A549 (cell line): ENCODE data around the gene ELAVL1. TPM values are rescaled to one million over a fixed set of nuclear protein-coding genes. Genes with fewer than 3 reads are reported as not detected.

Experiments used
- ATAC-seq, 2 experiments: fragments of 200-7000 bp in 1 of 2; fragments of >200 bp in 1 of 2; cut with Nextera tagmentation in 1 of 2; cut with Tn5 transposase in 1 of 2; 3 replicates each; pipeline versions ENCODE4 v1.8.0 to v1.9.1; 2018 to 2020; ENCODE audit warnings: mild to moderate bottlenecking in 1 of 2, moderate library complexity in 1 of 2
- CTCF ChIA-PET: fragments of 300-600 bp; sonication (Branson Sonifier 250); formaldehyde crosslinking; extraction: SDS; loops from one replicate; lab custom pipeline; 2021; ENCODE audit warnings: antibody characterized with exemption, inconsistent platforms; lab: Yijun Ruan, JAX
- POLR2A ChIA-PET: fragments of 350-600 bp; formaldehyde crosslinking; extraction: SDS; loops from one replicate; lab custom pipeline; 2021; ENCODE audit warnings: antibody characterized with exemption, inconsistent platforms; lab: Yijun Ruan, JAX
- DNase-seq, 2 experiments: peaks; one replicate each; pipeline versions ENCODE4 v3.0.0 to v3.0.0-alpha.2; 2011 to 2016; ENCODE audit warnings: low read depth in 1 of 2, low spot score in 1 of 2
- FAIRE-seq: peaks from 2 replicates; lab custom pipeline; 2011; peaks lifted over from hg19 to GRCh38; lab: Jason Lieb, UNC
- H3K27ac ChIP-seq, 2 experiments: fragments of >200 bp; sonication (Bioruptor Twin); formaldehyde crosslinking; 3 replicates each; pipeline ENCODE4 v1.5.1; 2016 to 2017
- H3K4me1 ChIP-seq: fragments of >200 bp; sonication (Bioruptor Twin); formaldehyde crosslinking; 3 replicates; pipeline ENCODE4 v1.6.1; 2016
- H3K4me2 ChIP-seq: fragments of >200 bp; sonication (Bioruptor Twin); formaldehyde crosslinking; 3 replicates; pipeline ENCODE4 v1.6.1; 2016
- H3K4me3 ChIP-seq: fragments of >200 bp; sonication (Bioruptor Twin); formaldehyde crosslinking; 3 replicates; pipeline ENCODE4 v1.5.1; 2016
- H3K9me3 ChIP-seq: fragments of >200 bp; sonication (Bioruptor Twin); formaldehyde crosslinking; 3 replicates; pipeline ENCODE4 v1.6.1; 2016
- EHF ChIP-seq: fragments of 250-450 bp; sonication (Bioruptor Pico); IDR thresholded peaks from 2 replicates; pipeline ENCODE4 v1.5.0; 2020; ENCODE audit warnings: mild to moderate bottlenecking
- EHMT2 ChIP-seq: fragments of 200-600 bp; sonication (generic); IDR thresholded peaks from 2 replicates; pipeline ENCODE4 v1.6.1; 2016; ENCODE audit warnings: antibody characterized with exemption, low read depth, mild to moderate bottlenecking, moderate library complexity
- FOXS1 ChIP-seq: fragments of 250-450 bp; sonication (Bioruptor Pico); IDR thresholded peaks from 2 replicates; pipeline ENCODE4 v1.5.0; 2020; ENCODE audit warnings: mild to moderate bottlenecking, moderate library complexity
- GATA3 ChIP-seq: IDR thresholded peaks from 2 replicates; pipeline ENCODE4 v1.6.1; 2012; ENCODE audit warnings: borderline replicate concordance
- HDAC2 ChIP-seq: fragments of 200-600 bp; sonication (generic); IDR thresholded peaks from 2 replicates; pipeline ENCODE4 v1.6.1; 2016
- HEYL ChIP-seq: fragments of 250-450 bp; sonication (Bioruptor Pico); IDR thresholded peaks from 2 replicates; pipeline ENCODE4 v1.8.0; 2021; ENCODE audit warnings: mild to moderate bottlenecking, moderate library complexity
- HOXA7 ChIP-seq: fragments of 250-450 bp; sonication (Bioruptor Pico); IDR thresholded peaks from 2 replicates; pipeline ENCODE4 v1.5.0; 2020; ENCODE audit warnings: mild to moderate bottlenecking, moderate library complexity
- HOXB5 ChIP-seq: fragments of 250-450 bp; sonication (Bioruptor Pico); IDR thresholded peaks from 2 replicates; pipeline ENCODE4 v1.5.0; 2020; ENCODE audit warnings: mild to moderate bottlenecking, moderate library complexity
- MAFK ChIP-seq: fragments of 450-650 bp; IDR thresholded peaks from 2 replicates; pipeline ENCODE4 v1.6.1; 2014; ENCODE audit not compliant: partially characterized antibody
- MYC ChIP-seq: IDR thresholded peaks from 2 replicates; pipeline ENCODE4 v1.6.1; 2012; ENCODE audit warnings: mild to moderate bottlenecking, inconsistent platforms, low read length, improper control_type of control experiment, borderline replicate concordance
- NPAS2 ChIP-seq: fragments of 250-450 bp; sonication (Bioruptor Pico); IDR thresholded peaks from 2 replicates; pipeline ENCODE4 v1.8.0; 2022; ENCODE audit warnings: mild to moderate bottlenecking, moderate library complexity, borderline replicate concordance
- NR3C1 ChIP-seq: fragments of >200 bp; sonication (Bioruptor Twin); formaldehyde crosslinking; IDR thresholded peaks from 3 replicates; pipeline ENCODE4 v1.6.1; 2017
- RAD21 ChIP-seq, 2 experiments: fragments of >200 bp in 1 of 2; sonication (Bioruptor Twin) in 1 of 2; formaldehyde crosslinking in 1 of 2; IDR thresholded peaks in 1 of 2; conservative IDR thresholded peaks in 1 of 2; 2 replicates in 1 of 2; 3 replicates in 1 of 2; pipeline ENCODE4 v1.6.1; 2012 to 2018; ENCODE audit warnings: inconsistent platforms in 1 of 2
- RCOR1 ChIP-seq: fragments of 150-350 bp; IDR thresholded peaks from 2 replicates; pipeline ENCODE4 v1.6.1; 2014; ENCODE audit warnings: antibody characterized with exemption, low read length, low read depth
- RNF2 ChIP-seq: fragments of 200-600 bp; sonication (generic); IDR thresholded peaks from 2 replicates; pipeline ENCODE4 v1.6.1; 2016; ENCODE audit warnings: low read depth, mild to moderate bottlenecking, antibody characterized with exemption, moderate library complexity, borderline replicate concordance
- TP53 ChIP-seq: fragments of 250-450 bp; sonication (Bioruptor Pico); IDR thresholded peaks from 2 replicates; pipeline ENCODE4 v1.5.0; 2021; ENCODE audit warnings: mild to moderate bottlenecking, moderate library complexity
- ZSCAN20 ChIP-seq: fragments of 250-450 bp; sonication (Bioruptor Pico); IDR thresholded peaks from 2 replicates; pipeline ENCODE4 v1.8.0; 2022; ENCODE audit warnings: mild to moderate bottlenecking, moderate library complexity
- WGBS: methylation state at CpG from one replicate; pipeline ENCODE4 v1.1.6; 2017; ENCODE audit errors: missing lambda C conversion rate; 5-methylcytosine and 5-hydroxymethylcytosine counted together
- polyA plus RNA-seq, 4 experiments: library from polyadenylated mRNA; depleted of rRNA in 3 of 4; stranded (reverse); fragments of >200 nt; fragmentation: RNase III in 1 of 4; extraction: RNeasy Plus Mini Kit Qiagen cat#74134 plus additional on column Dnase treatment in 1 of 4; gene quantifications; 2 replicates in 3 of 4; 3 replicates in 1 of 4; pipeline ENCODE4 v1.2.3, GENCODE V29; 2011 to 2017
- TF ChIP-seq, protein P1 (sequence below): fragments of 250-450 bp; sonication (Bioruptor Pico); IDR thresholded peaks from 2 replicates; pipeline ENCODE4 v1.5.0; 2020; ENCODE audit warnings: low read depth, mild to moderate bottlenecking, moderate library complexity
- TF ChIP-seq, protein P2 (sequence below): fragments of 150-350 bp; IDR thresholded peaks from 2 replicates; pipeline ENCODE4 v1.6.1; 2014; ENCODE audit warnings: low read depth, mild to moderate bottlenecking, low read length
- TF ChIP-seq, protein P3 (sequence below): fragments of 200-600 bp; sonication (generic); IDR thresholded peaks from 2 replicates; pipeline ENCODE4 v1.6.1; 2016; ENCODE audit warnings: antibody characterized with exemption, mild to moderate bottlenecking, moderate library complexity
- TF ChIP-seq, protein P4 (sequence below): fragments of 250-450 bp; sonication (Bioruptor Pico); IDR thresholded peaks from 2 replicates; pipeline ENCODE4 v1.5.0; 2021; ENCODE audit warnings: mild to moderate bottlenecking, moderate library complexity, borderline replicate concordance
- TF ChIP-seq, protein P5 (sequence below): IDR thresholded peaks from 2 replicates; pipeline ENCODE4 v1.6.1; 2012; ENCODE audit warnings: low read depth, borderline replicate concordance

Gene ELAVL1
- polyA plus RNA-seq, 2 of the 4 experiments (the other 2 are of a cell fraction): 39.3 to 55.6 TPM

DNA sequence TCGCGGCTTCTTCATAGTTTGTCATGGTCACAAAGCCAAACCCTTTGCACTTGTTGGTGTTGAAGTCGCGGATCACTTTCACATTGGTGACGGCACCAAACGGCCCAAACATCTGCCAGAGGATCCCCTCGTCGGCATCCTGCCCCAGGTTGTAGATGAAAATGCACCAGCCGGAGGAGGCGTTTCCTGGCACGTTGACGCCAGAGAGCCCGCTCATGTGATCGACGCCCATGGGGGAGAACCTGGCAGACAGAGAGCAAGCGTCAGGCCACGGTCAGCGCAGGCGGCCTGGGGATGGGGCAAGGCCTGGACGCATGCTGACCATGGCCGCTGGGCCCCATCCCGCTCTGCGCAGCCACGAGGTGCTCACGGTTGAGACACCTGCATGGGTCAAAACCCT is 41.9 kb downstream of the ELAVL1 start:
- Histone ChIP-seq H3K9me3 (no peaks in the 10 kb centered on the region), H3K4me1 (peaks cover 12% of the 10 kb centered on the region; the same call in 2 of the 3 replicates), H3K27ac (no peak overlapping the region), H3K4me2 (no peak overlapping the region), H3K4me3 (no peak overlapping the region)
- WGBS: 93% methylated on average over 21 of the region's 25 CpGs
- FAIRE-seq: no peak
- CTCF ChIA-PET: no interaction called here
- DNase-seq: no peak
- TF ChIP-seq HOXA7 (CRISPR knock-in tag) (no peak), EHMT2 (no peak), RAD21 (conservative IDR thresholded peaks at IDR 0.05 in 1 of 2, IDR thresholded peaks at IDR 0.05 in 1 of 2) (no peak), TP53 (CRISPR knock-in tag) (no peak), HEYL (no peak), HDAC2 (no peak), NPAS2 (CRISPR knock-in tag) (no peak), EHF (no peak), NR3C1 (no peak)
- TF ChIP-seq, protein P1, sequence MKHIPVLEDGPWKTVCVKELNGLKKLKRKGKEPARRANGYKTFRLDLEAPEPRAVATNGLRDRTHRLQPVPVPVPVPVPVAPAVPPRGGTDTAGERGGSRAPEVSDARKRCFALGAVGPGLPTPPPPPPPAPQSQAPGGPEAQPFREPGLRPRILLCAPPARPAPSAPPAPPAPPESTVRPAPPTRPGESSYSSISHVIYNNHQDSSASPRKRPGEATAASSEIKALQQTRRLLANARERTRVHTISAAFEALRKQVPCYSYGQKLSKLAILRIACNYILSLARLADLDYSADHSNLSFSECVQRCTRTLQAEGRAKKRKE: no peak
- TF ChIP-seq, protein P2, sequence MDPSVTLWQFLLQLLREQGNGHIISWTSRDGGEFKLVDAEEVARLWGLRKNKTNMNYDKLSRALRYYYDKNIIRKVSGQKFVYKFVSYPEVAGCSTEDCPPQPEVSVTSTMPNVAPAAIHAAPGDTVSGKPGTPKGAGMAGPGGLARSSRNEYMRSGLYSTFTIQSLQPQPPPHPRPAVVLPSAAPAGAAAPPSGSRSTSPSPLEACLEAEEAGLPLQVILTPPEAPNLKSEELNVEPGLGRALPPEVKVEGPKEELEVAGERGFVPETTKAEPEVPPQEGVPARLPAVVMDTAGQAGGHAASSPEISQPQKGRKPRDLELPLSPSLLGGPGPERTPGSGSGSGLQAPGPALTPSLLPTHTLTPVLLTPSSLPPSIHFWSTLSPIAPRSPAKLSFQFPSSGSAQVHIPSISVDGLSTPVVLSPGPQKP: no peak
- POLR2A ChIA-PET: no interaction called here
- no peak for ATAC-seq

DNA sequence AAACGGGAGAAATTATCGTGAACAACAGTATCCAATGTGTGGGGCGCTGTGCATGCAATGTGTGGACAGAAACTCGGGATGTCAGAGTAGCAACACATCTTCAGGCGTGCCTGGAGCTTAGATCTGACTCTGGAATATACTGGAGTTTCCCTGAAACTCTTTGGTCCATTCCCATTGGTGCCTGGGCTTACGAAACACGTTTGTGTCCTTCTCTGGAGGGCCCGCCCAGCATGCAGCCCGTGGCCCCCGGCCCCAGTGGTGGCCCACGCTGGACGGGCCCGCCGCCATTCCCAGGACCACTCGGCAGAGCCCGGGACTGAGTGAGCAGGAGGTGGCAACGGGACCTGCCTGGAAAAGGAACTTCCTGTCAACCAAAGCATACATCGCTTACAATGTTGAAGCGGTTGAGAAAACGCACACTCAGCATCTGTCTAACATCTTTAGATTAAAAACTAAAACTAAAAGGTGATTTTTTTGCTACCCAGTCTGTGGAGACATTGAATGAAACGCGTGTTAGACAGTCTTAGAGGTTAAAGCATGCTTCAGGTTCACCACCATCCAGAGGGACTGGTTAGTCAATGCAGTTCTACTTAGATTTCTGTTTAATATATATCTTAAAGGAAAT is 42.7 kb downstream of the ELAVL1 start:
- H3K4me1 ChIP-seq: peaks cover 12% of the 10 kb centered on the region; the same call in 2 of the 3 replicates
- FAIRE-seq (no peak), DNase-seq (no peak), ATAC-seq (no peak)
- no peaks in the 10 kb centered on the region for H3K9me3 ChIP-seq
- H3K27ac ChIP-seq: no peak overlapping the region
- H3K4me3 ChIP-seq: no peak overlapping the region
- CTCF ChIA-PET: no interaction called here
- POLR2A ChIA-PET: no interaction called here
- TF ChIP-seq, protein P3, sequence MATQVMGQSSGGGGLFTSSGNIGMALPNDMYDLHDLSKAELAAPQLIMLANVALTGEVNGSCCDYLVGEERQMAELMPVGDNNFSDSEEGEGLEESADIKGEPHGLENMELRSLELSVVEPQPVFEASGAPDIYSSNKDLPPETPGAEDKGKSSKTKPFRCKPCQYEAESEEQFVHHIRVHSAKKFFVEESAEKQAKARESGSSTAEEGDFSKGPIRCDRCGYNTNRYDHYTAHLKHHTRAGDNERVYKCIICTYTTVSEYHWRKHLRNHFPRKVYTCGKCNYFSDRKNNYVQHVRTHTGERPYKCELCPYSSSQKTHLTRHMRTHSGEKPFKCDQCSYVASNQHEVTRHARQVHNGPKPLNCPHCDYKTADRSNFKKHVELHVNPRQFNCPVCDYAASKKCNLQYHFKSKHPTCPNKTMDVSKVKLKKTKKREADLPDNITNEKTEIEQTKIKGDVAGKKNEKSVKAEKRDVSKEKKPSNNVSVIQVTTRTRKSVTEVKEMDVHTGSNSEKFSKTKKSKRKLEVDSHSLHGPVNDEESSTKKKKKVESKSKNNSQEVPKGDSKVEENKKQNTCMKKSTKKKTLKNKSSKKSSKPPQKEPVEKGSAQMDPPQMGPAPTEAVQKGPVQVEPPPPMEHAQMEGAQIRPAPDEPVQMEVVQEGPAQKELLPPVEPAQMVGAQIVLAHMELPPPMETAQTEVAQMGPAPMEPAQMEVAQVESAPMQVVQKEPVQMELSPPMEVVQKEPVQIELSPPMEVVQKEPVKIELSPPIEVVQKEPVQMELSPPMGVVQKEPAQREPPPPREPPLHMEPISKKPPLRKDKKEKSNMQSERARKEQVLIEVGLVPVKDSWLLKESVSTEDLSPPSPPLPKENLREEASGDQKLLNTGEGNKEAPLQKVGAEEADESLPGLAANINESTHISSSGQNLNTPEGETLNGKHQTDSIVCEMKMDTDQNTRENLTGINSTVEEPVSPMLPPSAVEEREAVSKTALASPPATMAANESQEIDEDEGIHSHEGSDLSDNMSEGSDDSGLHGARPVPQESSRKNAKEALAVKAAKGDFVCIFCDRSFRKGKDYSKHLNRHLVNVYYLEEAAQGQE: no peak
- TF ChIP-seq MAFK: peak; percentile 91
- no peak overlapping the region for H3K4me2 ChIP-seq
- WGBS: 88% methylated on average over 19 of the region's 22 CpGs

DNA sequence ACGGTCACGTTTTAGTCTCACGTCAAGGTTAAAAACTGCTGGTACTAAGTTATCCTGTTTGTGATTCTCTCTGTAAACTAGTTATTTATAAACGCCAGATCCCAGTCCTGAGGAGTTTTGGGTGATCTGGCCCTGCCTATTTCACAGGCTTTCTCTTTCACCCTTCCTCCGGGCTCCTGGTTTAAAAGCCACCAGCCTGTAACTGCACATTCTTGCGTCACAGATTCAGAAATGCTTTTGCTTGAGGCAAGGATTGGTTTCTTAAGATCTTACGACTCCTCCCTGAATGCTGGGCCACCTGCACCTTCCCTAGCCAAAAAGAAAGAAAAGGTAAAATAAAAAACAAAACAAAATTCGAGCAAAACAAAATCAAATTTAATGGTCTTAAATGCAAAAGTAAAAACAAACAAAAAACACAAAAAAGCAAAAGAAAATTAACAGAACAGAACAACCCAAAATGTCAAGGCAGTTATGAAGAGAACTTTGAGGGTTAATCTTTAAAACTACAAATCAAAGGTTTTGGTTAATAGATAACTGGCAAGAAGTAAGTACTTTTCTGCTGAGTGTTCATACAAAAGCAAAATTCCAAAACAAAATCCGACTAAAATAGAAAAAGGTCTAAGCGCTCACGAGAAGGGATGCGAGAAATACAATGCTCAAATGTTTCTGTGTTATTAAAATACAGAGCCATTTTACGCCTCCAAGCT is 43.4 kb downstream of the ELAVL1 start:
- Histone ChIP-seq H3K27ac (no peak overlapping the region), H3K4me1 (peaks cover 12% of the 10 kb centered on the region; the same call in 2 of the 3 replicates), H3K9me3 (no peaks in the 10 kb centered on the region), H3K4me2 (no peak overlapping the region), H3K4me3 (no peak overlapping the region)
- no peak for ATAC-seq
- DNase-seq: no peak
- WGBS: 73% methylated on average over 13 of the region's 13 CpGs
- no peak for FAIRE-seq
- ChIA-PET CTCF (no interaction called here), POLR2A (no interaction called here)
- TF ChIP-seq HOXB5 (CRISPR knock-in tag) (no peak), ZSCAN20 (CRISPR knock-in tag) (no peak), FOXS1 (CRISPR knock-in tag) (no peak), HOXA7 (CRISPR knock-in tag) (no peak), GATA3 (no peak), RNF2 (no peak), MYC (no peak), RCOR1 (no peak)
- TF ChIP-seq, protein P1: no peak
- TF ChIP-seq, protein P4, sequence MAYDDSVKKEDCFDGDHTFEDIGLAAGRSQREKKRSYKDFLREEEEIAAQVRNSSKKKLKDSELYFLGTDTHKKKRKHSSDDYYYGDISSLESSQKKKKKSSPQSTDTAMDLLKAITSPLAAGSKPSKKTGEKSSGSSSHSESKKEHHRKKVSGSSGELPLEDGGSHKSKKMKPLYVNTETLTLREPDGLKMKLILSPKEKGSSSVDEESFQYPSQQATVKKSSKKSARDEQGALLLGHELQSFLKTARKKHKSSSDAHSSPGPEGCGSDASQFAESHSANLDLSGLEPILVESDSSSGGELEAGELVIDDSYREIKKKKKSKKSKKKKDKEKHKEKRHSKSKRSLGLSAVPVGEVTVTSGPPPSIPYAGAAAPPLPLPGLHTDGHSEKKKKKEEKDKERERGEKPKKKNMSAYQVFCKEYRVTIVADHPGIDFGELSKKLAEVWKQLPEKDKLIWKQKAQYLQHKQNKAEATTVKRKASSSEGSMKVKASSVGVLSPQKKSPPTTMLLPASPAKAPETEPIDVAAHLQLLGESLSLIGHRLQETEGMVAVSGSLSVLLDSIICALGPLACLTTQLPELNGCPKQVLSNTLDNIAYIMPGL: no peak
- TF ChIP-seq, protein P5, sequence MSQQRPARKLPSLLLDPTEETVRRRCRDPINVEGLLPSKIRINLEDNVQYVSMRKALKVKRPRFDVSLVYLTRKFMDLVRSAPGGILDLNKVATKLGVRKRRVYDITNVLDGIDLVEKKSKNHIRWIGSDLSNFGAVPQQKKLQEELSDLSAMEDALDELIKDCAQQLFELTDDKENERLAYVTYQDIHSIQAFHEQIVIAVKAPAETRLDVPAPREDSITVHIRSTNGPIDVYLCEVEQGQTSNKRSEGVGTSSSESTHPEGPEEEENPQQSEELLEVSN: no peak
